ENCODE measurements around the gene SIRPA. TPM values are rescaled to one million over a fixed set of nuclear protein-coding genes. Genes with fewer than 3 reads are reported as not detected.

Gene SIRPA
- total RNA-seq, 1 experiment from 2014 or later: 0.30 TPM

DNA sequence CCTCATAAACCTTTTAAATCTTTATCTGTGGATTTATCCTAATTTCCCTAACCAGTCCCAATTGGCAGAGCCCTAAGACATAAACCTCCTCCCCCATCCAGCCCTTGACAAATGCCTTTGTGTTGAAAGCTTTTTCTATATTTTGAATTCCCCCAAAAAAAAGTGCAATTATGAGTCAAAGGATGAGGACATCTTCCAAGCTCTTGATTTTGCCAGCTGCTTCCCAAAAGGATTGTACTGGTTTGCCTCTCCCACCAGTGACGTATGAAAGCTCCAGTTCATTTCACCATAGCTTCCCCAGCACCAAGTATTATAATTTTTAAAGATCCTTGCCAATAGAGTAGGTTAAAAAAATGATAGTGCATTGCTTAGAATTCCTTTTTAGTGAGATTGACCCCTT lies 38.9 kb downstream of the SIRPA start:
- Histone ChIP-seq H3K27ac (ENCODE audit: low read length) (no peak overlapping the region), H3K9me3 (ENCODE audit: low read length) (no peaks in the 10 kb centered on the region), H3K9ac (ENCODE audit: low read length) (no peak overlapping the region), H3K36me3 (ENCODE audit: insufficient read depth, low read length) (no peaks in the 10 kb centered on the region), H3K4me2 (ENCODE audit: low read depth, low read length, poor library complexity, severe bottlenecking) (no peak overlapping the region), H2AFZ (ENCODE audit: low read length) (no peak overlapping the region), H3K4me1 (ENCODE audit: low read length) (no peaks in the 10 kb centered on the region), H3K27me3 (ENCODE audit: low read length) (no peaks in the 10 kb centered on the region), H3K4me3 (ENCODE audit: low read length) (no peak overlapping the region), H4K20me1 (ENCODE audit: insufficient read depth, low read depth, low read length) (no peaks in the 10 kb centered on the region), H3K79me2 (ENCODE audit: low read length) (no peaks in the 10 kb centered on the region), H3K9me2 (replicated peaks; ENCODE audit: insufficient read depth, low read length) (no peaks in the 10 kb centered on the region)
- no peak for DNase-seq

DNA sequence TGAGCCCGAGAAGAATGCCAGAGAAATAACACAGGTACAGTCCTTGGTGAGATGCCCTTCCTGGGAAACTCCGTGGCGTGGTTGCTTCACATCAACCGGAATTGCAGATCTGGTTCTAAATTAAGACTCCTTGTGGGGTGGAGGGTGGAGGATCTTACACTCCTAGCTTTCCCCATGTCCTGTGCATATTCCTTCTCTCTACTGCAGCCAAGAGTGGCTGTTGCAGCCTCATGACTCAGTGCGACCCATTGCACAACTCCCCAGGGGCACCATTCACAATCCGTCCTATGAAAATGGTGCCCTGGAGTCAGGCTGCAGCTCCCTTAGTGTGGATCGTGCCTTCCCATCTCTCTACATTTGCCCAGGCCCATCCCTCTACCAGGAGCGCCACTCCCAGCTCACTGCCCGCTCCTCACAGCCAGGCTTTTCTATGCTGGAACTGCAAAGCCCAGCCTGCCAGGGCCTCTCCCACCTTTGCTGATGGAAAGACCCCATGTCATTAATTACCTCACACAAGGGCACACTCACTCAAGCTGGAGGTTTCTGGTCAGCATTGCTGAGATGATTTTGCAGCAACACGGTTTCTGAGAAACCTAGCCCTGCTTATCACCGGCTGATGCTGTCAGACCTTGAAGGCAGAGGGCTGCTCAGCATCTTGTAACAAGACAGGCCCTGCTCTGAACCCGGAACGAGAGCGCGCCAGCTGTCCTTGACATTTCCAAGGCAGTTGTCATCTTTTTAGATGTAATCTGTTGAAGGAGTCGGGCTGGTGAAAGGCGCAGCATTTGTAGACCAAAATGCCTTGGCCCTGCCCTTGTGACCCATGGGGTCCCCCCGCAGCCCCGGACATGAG lies 39.7 kb downstream of the SIRPA start:
- Histone ChIP-seq H3K4me2 (ENCODE audit: low read depth, low read length, poor library complexity, severe bottlenecking) (no peak overlapping the region), H3K79me2 (ENCODE audit: low read length) (no peaks in the 10 kb centered on the region), H3K9me2 (replicated peaks; ENCODE audit: insufficient read depth, low read length) (no peaks in the 10 kb centered on the region), H3K9me3 (ENCODE audit: low read length) (no peaks in the 10 kb centered on the region), H3K9ac (ENCODE audit: low read length) (no peak overlapping the region), H3K4me1 (ENCODE audit: low read length) (no peaks in the 10 kb centered on the region), H3K27ac (ENCODE audit: low read length) (no peak overlapping the region), H2AFZ (ENCODE audit: low read length) (no peak overlapping the region), H3K36me3 (ENCODE audit: insufficient read depth, low read length) (no peaks in the 10 kb centered on the region), H4K20me1 (ENCODE audit: insufficient read depth, low read depth, low read length) (no peaks in the 10 kb centered on the region), H3K4me3 (ENCODE audit: low read length) (no peak overlapping the region), H3K27me3 (ENCODE audit: low read length) (no peaks in the 10 kb centered on the region)
- DNase-seq: no peak

DNA sequence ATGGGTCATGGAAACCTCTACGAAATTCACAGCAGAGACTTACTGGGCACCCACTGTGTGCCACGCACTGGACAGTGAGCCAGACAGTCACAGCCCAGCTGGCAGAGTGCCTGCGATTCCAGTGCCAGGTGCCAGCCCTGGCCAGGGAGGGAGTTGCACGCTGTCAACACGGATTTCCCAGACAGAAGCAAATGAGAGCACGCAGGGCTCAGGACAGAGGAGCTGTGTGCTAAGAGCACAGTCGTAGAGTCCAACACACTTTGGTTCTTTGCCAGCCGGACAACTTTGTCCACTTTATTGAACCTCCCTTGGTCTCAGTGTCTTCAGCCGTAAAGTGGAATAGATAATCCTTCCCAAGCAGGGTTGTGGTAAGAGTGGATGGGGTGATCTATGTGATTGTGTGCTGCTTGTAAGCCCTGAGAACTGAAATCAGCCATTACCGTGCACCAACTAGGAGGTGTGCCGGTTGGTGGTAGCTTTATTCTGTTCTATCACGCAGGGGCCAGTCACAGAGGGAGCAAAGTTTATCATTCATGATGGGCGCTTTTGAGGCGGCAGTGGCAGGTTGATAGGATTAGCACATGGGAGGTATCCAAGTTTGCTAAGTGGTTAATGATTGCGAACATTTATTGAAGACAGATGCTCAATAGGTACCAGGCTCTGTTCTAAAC lies 40.6 kb downstream of the SIRPA start:
- Histone ChIP-seq H3K4me1 (ENCODE audit: low read length) (no peaks in the 10 kb centered on the region), H3K4me2 (ENCODE audit: low read depth, low read length, poor library complexity, severe bottlenecking) (no peak overlapping the region), H3K9me3 (ENCODE audit: low read length) (no peaks in the 10 kb centered on the region), H3K36me3 (ENCODE audit: insufficient read depth, low read length) (no peaks in the 10 kb centered on the region), H3K27ac (ENCODE audit: low read length) (no peak overlapping the region), H4K20me1 (ENCODE audit: insufficient read depth, low read depth, low read length) (no peaks in the 10 kb centered on the region), H3K9me2 (replicated peaks; ENCODE audit: insufficient read depth, low read length) (no peaks in the 10 kb centered on the region), H3K4me3 (ENCODE audit: low read length) (no peak overlapping the region), H3K79me2 (ENCODE audit: low read length) (no peaks in the 10 kb centered on the region), H2AFZ (ENCODE audit: low read length) (no peak overlapping the region), H3K27me3 (ENCODE audit: low read length) (no peaks in the 10 kb centered on the region), H3K9ac (ENCODE audit: low read length) (no peak overlapping the region)
- no peak for DNase-seq

DNA sequence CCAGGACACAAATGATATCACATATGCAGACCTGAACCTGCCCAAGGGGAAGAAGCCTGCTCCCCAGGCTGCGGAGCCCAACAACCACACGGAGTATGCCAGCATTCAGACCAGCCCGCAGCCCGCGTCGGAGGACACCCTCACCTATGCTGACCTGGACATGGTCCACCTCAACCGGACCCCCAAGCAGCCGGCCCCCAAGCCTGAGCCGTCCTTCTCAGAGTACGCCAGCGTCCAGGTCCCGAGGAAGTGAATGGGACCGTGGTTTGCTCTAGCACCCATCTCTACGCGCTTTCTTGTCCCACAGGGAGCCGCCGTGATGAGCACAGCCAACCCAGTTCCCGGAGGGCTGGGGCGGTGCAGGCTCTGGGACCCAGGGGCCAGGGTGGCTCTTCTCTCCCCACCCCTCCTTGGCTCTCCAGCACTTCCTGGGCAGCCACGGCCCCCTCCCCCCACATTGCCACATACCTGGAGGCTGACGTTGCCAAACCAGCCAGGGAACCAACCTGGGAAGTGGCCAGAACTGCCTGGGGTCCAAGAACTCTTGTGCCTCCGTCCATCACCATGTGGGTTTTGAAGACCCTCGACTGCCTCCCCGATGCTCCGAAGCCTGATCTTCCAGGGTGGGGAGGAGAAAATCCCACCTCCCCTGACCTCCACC lies 42.2 kb downstream of the SIRPA start:
- Histone ChIP-seq H4K20me1 (ENCODE audit: insufficient read depth, low read depth, low read length) (no peaks in the 10 kb centered on the region), H3K4me3 (ENCODE audit: low read length) (no peak overlapping the region), H3K9me3 (ENCODE audit: low read length) (no peaks in the 10 kb centered on the region), H2AFZ (ENCODE audit: low read length) (no peak overlapping the region), H3K79me2 (ENCODE audit: low read length) (no peaks in the 10 kb centered on the region), H3K4me1 (ENCODE audit: low read length) (no peaks in the 10 kb centered on the region), H3K27me3 (ENCODE audit: low read length) (no peaks in the 10 kb centered on the region), H3K27ac (ENCODE audit: low read length) (no peak overlapping the region), H3K4me2 (ENCODE audit: low read depth, low read length, poor library complexity, severe bottlenecking) (no peak overlapping the region), H3K9ac (ENCODE audit: low read length) (no peak overlapping the region), H3K36me3 (ENCODE audit: insufficient read depth, low read length) (no peaks in the 10 kb centered on the region), H3K9me2 (replicated peaks; ENCODE audit: insufficient read depth, low read length) (no peaks in the 10 kb centered on the region)
- DNase-seq: no peak

DNA sequence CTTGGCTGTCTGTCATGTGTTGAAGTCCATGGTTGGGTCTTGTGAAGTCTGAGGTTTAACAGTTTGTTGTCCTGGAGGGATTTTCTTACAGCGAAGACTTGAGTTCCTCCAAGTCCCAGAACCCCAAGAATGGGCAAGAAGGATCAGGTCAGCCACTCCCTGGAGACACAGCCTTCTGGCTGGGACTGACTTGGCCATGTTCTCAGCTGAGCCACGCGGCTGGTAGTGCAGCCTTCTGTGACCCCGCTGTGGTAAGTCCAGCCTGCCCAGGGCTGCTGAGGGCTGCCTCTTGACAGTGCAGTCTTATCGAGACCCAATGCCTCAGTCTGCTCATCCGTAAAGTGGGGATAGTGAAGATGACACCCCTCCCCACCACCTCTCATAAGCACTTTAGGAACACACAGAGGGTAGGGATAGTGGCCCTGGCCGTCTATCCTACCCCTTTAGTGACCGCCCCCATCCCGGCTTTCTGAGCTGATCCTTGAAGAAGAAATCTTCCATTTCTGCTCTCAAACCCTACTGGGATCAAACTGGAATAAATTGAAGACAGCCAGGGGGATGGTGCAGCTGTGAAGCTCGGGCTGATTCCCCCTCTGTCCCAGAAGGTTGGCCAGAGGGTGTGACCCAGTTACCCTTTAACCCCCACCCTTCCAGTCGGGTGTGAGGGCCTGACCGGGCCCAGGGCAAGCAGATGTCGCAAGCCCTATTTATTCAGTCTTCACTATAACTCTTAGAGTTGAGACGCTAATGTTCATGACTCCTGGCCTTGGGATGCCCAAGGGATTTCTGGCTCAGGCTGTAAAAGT lies 43.5 kb downstream of the SIRPA start:
- Histone ChIP-seq H3K4me2 (ENCODE audit: low read depth, low read length, poor library complexity, severe bottlenecking) (no peak overlapping the region), H3K4me1 (ENCODE audit: low read length) (no peaks in the 10 kb centered on the region), H2AFZ (ENCODE audit: low read length) (no peak overlapping the region), H4K20me1 (ENCODE audit: insufficient read depth, low read depth, low read length) (no peaks in the 10 kb centered on the region), H3K9ac (ENCODE audit: low read length) (no peak overlapping the region), H3K4me3 (ENCODE audit: low read length) (no peak overlapping the region), H3K27me3 (ENCODE audit: low read length) (no peaks in the 10 kb centered on the region), H3K9me3 (ENCODE audit: low read length) (no peaks in the 10 kb centered on the region), H3K27ac (ENCODE audit: low read length) (no peak overlapping the region), H3K9me2 (replicated peaks; ENCODE audit: insufficient read depth, low read length) (no peaks in the 10 kb centered on the region), H3K36me3 (ENCODE audit: insufficient read depth, low read length) (no peaks in the 10 kb centered on the region), H3K79me2 (ENCODE audit: low read length) (no peaks in the 10 kb centered on the region)
- no peak for DNase-seq

DNA sequence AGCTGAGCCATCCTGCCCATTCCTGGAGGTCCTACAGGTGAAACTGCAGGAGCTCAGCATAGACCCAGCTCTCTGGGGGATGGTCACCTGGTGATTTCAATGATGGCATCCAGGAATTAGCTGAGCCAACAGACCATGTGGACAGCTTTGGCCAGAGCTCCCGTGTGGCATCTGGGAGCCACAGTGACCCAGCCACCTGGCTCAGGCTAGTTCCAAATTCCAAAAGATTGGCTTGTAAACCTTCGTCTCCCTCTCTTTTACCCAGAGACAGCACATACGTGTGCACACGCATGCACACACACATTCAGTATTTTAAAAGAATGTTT lies 44.0 kb downstream of the SIRPA start:
- H3K27ac ChIP-seq (ENCODE audit: low read length): no peak overlapping the region

DNA sequence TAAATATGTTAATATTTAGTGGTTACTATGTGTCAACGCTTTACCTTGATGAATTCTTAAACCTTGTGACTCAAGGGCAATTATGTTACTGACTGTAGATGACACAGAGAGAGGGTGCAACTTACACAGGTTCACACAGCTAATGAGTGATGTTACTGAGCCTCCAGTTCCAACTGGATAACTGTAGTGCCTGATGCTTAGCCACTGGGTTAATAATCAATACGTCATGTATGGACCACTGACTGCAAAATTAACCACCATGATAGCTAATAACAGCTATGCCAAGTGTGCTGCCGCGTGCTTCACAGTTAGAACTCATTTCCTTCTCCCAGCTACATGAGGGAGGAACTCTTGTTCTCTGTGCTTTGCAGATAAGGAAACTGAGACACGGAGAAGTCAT lies 45.4 kb downstream of the SIRPA start:
- no peak for DNase-seq

More for the DNA sequence above, 44.0 kb downstream of the SIRPA start:
- H3K9me2 ChIP-seq (replicated peaks; ENCODE audit: insufficient read depth, low read length): no peaks in the 10 kb centered on the region
- H3K27me3 ChIP-seq (ENCODE audit: low read length): no peaks in the 10 kb centered on the region
- no peak for DNase-seq
- no peaks in the 10 kb centered on the region for H3K36me3 ChIP-seq (ENCODE audit: insufficient read depth, low read length)
- H3K4me3 ChIP-seq (ENCODE audit: low read length): no peak overlapping the region
- H4K20me1 ChIP-seq (ENCODE audit: insufficient read depth, low read depth, low read length): no peaks in the 10 kb centered on the region
- H3K4me1 ChIP-seq (ENCODE audit: low read length): no peaks in the 10 kb centered on the region
- no peak overlapping the region for H3K4me2 ChIP-seq (ENCODE audit: low read depth, low read length, poor library complexity, severe bottlenecking)
- H3K79me2 ChIP-seq (ENCODE audit: low read length): no peaks in the 10 kb centered on the region
- H3K9ac ChIP-seq (ENCODE audit: low read length): no peak overlapping the region
- H2AFZ ChIP-seq (ENCODE audit: low read length): no peak overlapping the region
- no peaks in the 10 kb centered on the region for H3K9me3 ChIP-seq (ENCODE audit: low read length)

DNA sequence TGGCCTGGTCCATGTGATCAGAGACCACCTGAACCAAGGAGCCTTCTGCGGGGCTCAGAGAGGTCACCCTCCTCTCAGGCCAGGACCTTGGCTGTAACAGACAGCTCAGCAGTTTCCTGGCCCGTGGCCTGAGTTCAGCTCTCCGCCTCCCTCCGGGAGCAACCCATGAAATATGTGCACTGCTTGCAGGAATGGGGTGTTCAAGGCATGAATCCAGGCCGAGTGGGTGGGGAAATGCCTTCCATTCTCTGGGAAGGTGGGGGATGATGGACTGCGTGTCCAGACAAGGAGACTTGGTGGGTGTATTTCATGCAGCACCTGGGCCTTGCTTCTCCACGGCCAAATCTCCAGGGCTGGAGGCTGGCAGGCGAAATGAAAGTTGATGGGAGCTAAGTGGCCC lies 46.0 kb downstream of the SIRPA start:
- Histone ChIP-seq H3K27me3 (ENCODE audit: low read length) (no peaks in the 10 kb centered on the region), H3K4me3 (ENCODE audit: low read length) (no peak overlapping the region), H3K4me1 (ENCODE audit: low read length) (no peaks in the 10 kb centered on the region), H3K79me2 (ENCODE audit: low read length) (no peaks in the 10 kb centered on the region), H2AFZ (ENCODE audit: low read length) (no peak overlapping the region), H3K36me3 (ENCODE audit: insufficient read depth, low read length) (no peaks in the 10 kb centered on the region), H4K20me1 (ENCODE audit: insufficient read depth, low read depth, low read length) (no peaks in the 10 kb centered on the region), H3K9me3 (ENCODE audit: low read length) (no peaks in the 10 kb centered on the region), H3K27ac (ENCODE audit: low read length) (no peak overlapping the region), H3K4me2 (ENCODE audit: low read depth, low read length, poor library complexity, severe bottlenecking) (no peak overlapping the region), H3K9ac (ENCODE audit: low read length) (no peak overlapping the region), H3K9me2 (replicated peaks; ENCODE audit: insufficient read depth, low read length) (no peaks in the 10 kb centered on the region)
- no peak for DNase-seq

More for the DNA sequence above, 45.4 kb downstream of the SIRPA start:
- Histone ChIP-seq H4K20me1 (ENCODE audit: insufficient read depth, low read depth, low read length) (no peaks in the 10 kb centered on the region), H2AFZ (ENCODE audit: low read length) (no peak overlapping the region), H3K9ac (ENCODE audit: low read length) (no peak overlapping the region), H3K4me3 (ENCODE audit: low read length) (no peak overlapping the region), H3K9me3 (ENCODE audit: low read length) (no peaks in the 10 kb centered on the region), H3K36me3 (ENCODE audit: insufficient read depth, low read length) (no peaks in the 10 kb centered on the region), H3K27me3 (ENCODE audit: low read length) (no peaks in the 10 kb centered on the region), H3K9me2 (replicated peaks; ENCODE audit: insufficient read depth, low read length) (no peaks in the 10 kb centered on the region), H3K27ac (ENCODE audit: low read length) (no peak overlapping the region), H3K4me1 (ENCODE audit: low read length) (no peaks in the 10 kb centered on the region), H3K4me2 (ENCODE audit: low read depth, low read length, poor library complexity, severe bottlenecking) (no peak overlapping the region), H3K79me2 (ENCODE audit: low read length) (no peaks in the 10 kb centered on the region)
